ENCODE measurements around the gene ADGRG2. TPM values are rescaled to one million over a fixed set of nuclear protein-coding genes. Genes with fewer than 3 reads are reported as not detected.
A peak's percentile ranks its signal among the peaks of the same experiment; 100 is the strongest.
"Not testable (repeated sequence)": the region's sequence is repeated elsewhere in the genome, so short reads cannot be mapped to it uniquely, and the experiment has no call there.

Gene ADGRG2
- total RNA-seq, 1 experiment from 2014 or later = not detected

- in situ Hi-C loops (cut with HindIII; ENCODE audit: low pct_unique_long_range_greater_than_20kb, low sequenced_read_pairs) = no loop called here
- DNase-seq (ENCODE audit: low read depth, low spot score) = no peak
Measured at GRCh38 chrX:18981124-18981807, 141.0 kb downstream of the ADGRG2 start.

- DNase-seq (ENCODE audit: low read depth, low spot score); in situ Hi-C loops (cut with HindIII; ENCODE audit: low pct_unique_long_range_greater_than_20kb, low sequenced_read_pairs): not testable (repeated sequence)
Measured at GRCh38 chrX:18980262-18980661, 142.0 kb downstream of the ADGRG2 start.

GRCh38 chrX:18974993-18975392, 147.3 kb downstream of the ADGRG2 start:
- DNase-seq (ENCODE audit: low read depth, low spot score) = no peak
- in situ Hi-C loops (cut with HindIII; ENCODE audit: low pct_unique_long_range_greater_than_20kb, low sequenced_read_pairs) = no loop called here

- DNase-seq (ENCODE audit: low read depth, low spot score) = peak; percentile 43
- in situ Hi-C loops (cut with HindIII; ENCODE audit: low pct_unique_long_range_greater_than_20kb, low sequenced_read_pairs) = no loop called here
Measured at GRCh38 chrX:18973527-18974192, 148.6 kb downstream of the ADGRG2 start.

GRCh38 chrX:18971506-18971905, 150.8 kb downstream of the ADGRG2 start:
- in situ Hi-C loops (cut with HindIII; ENCODE audit: low pct_unique_long_range_greater_than_20kb, low sequenced_read_pairs) = no loop called here
- DNase-seq (ENCODE audit: low read depth, low spot score) = no peak

GRCh38 chrX:18970465-18970864, 151.8 kb downstream of the ADGRG2 start:
- in situ Hi-C loops (cut with HindIII; ENCODE audit: low pct_unique_long_range_greater_than_20kb, low sequenced_read_pairs) = no loop called here

GRCh38 chrX:18966624-18967023, 155.6 kb downstream of the ADGRG2 start:
- DNase-seq (ENCODE audit: low read depth, low spot score) = no peak
- in situ Hi-C loops (cut with HindIII; ENCODE audit: low pct_unique_long_range_greater_than_20kb, low sequenced_read_pairs) = no loop called here

More at GRCh38 chrX:18970465-18970864, 151.8 kb downstream of the ADGRG2 start:
- DNase-seq (ENCODE audit: low read depth, low spot score) = no peak

GRCh38 chrX:18964901-18965300, 157.4 kb downstream of the ADGRG2 start:
- in situ Hi-C loops (cut with HindIII; ENCODE audit: low pct_unique_long_range_greater_than_20kb, low sequenced_read_pairs) = no loop called here
- no peak for DNase-seq (ENCODE audit: low read depth, low spot score)

- in situ Hi-C loops (cut with HindIII; ENCODE audit: low pct_unique_long_range_greater_than_20kb, low sequenced_read_pairs) = no loop called here
- no peak for DNase-seq (ENCODE audit: low read depth, low spot score)
Measured at GRCh38 chrX:18964026-18964425, 158.2 kb downstream of the ADGRG2 start.

GRCh38 chrX:18962329-18962728, 159.9 kb downstream of the ADGRG2 start:
- in situ Hi-C loops (cut with HindIII; ENCODE audit: low pct_unique_long_range_greater_than_20kb, low sequenced_read_pairs) = no loop called here
- DNase-seq (ENCODE audit: low read depth, low spot score) = no peak

- no peak for DNase-seq (ENCODE audit: low read depth, low spot score)
- in situ Hi-C loops (cut with HindIII; ENCODE audit: low pct_unique_long_range_greater_than_20kb, low sequenced_read_pairs) = no loop called here
Measured at GRCh38 chrX:18961686-18962085, 160.6 kb downstream of the ADGRG2 start.

- no peak for DNase-seq (ENCODE audit: low read depth, low spot score)
- in situ Hi-C loops (cut with HindIII; ENCODE audit: low pct_unique_long_range_greater_than_20kb, low sequenced_read_pairs) = no loop called here
Measured at GRCh38 chrX:18956303-18957032, 165.8 kb downstream of the ADGRG2 start.

GRCh38 chrX:18955676-18956075, 166.6 kb downstream of the ADGRG2 start:
- in situ Hi-C loops (cut with HindIII; ENCODE audit: low pct_unique_long_range_greater_than_20kb, low sequenced_read_pairs) = no loop called here
- no peak for DNase-seq (ENCODE audit: low read depth, low spot score)

- in situ Hi-C loops (cut with HindIII; ENCODE audit: low pct_unique_long_range_greater_than_20kb, low sequenced_read_pairs) = no loop called here
Measured at GRCh38 chrX:18951032-18951431, 171.2 kb downstream of the ADGRG2 start.

GRCh38 chrX:18949944-18950301, 172.3 kb downstream of the ADGRG2 start:
- DNase-seq (ENCODE audit: low read depth, low spot score) = no peak
- in situ Hi-C loops (cut with HindIII; ENCODE audit: low pct_unique_long_range_greater_than_20kb, low sequenced_read_pairs) = no loop called here

More at GRCh38 chrX:18951032-18951431, 171.2 kb downstream of the ADGRG2 start:
- DNase-seq (ENCODE audit: low read depth, low spot score) = no peak

- in situ Hi-C loops (cut with HindIII; ENCODE audit: low pct_unique_long_range_greater_than_20kb, low sequenced_read_pairs) = no loop called here
- DNase-seq (ENCODE audit: low read depth, low spot score) = no peak
Measured at GRCh38 chrX:18949291-18949943, 172.9 kb downstream of the ADGRG2 start.

GRCh38 chrX:18946611-18947010, 175.7 kb downstream of the ADGRG2 start:
- in situ Hi-C loops (cut with HindIII; ENCODE audit: low pct_unique_long_range_greater_than_20kb, low sequenced_read_pairs) = no loop called here
- DNase-seq (ENCODE audit: low read depth, low spot score) = no peak

- no peak for DNase-seq (ENCODE audit: low read depth, low spot score)
- in situ Hi-C loops (cut with HindIII; ENCODE audit: low pct_unique_long_range_greater_than_20kb, low sequenced_read_pairs) = no loop called here
Measured at GRCh38 chrX:18946157-18946556, 176.1 kb downstream of the ADGRG2 start.

Data from SK-MEL-5 (cell line).